CD14-positive monocyte (primary cell): ENCODE measurements around the gene NECAB3. TPM values are rescaled to one million over a fixed set of nuclear protein-coding genes. Genes with fewer than 3 reads are reported as not detected.

Source experiments
- DNase-seq, 3 donors: peaks; one replicate each; pipeline ENCODE4 v3.0.0-alpha.2; 2011 to 2022
- H2AFZ ChIP-seq: 2 replicates; pipeline ENCODE4 v1.6.0; 2012; ENCODE audit warnings: mild to moderate bottlenecking, low read depth, low read length, inconsistent platforms; ENCODE audit not compliant: insufficient read depth, poor library complexity, severe bottlenecking
- H3K27ac ChIP-seq, 2 donors: 1 replicate in 1 of 2; 2 replicates in 1 of 2; pipeline ENCODE4 v1.5.1; 2012 to 2013; ENCODE audit warnings: low read length in 2 of 2, control low read depth in 1 of 2, inconsistent platforms in 1 of 2, low read depth in 1 of 2, mild to moderate bottlenecking in 1 of 2
- H3K27me3 ChIP-seq, 2 donors: one replicate each; pipeline versions ENCODE4 v1.6.0 to v1.6.1; 2011 to 2013; ENCODE audit warnings: low read length in 2 of 2; ENCODE audit not compliant: control insufficient read depth in 2 of 2, insufficient read depth in 2 of 2
- H3K36me3 ChIP-seq, 2 donors: replicated peaks in 1 of 2; 1 replicate in 1 of 2; 2 replicates in 1 of 2; pipeline versions ENCODE4 v1.5.1 to v1.6.1; 2012 to 2013; ENCODE audit warnings: low read length in 2 of 2, control low read depth in 1 of 2, inconsistent platforms in 1 of 2, mild to moderate bottlenecking in 1 of 2; ENCODE audit not compliant: insufficient read depth in 2 of 2, control insufficient read depth in 1 of 2
- H3K4me1 ChIP-seq, 2 donors: 1 replicate in 1 of 2; 2 replicates in 1 of 2; pipeline versions ENCODE4 v1.5.1 to v1.6.1; 2012 to 2013; ENCODE audit warnings: low read length in 2 of 2, control low read depth in 1 of 2, inconsistent platforms in 1 of 2, mild to moderate bottlenecking in 1 of 2, moderate library complexity in 1 of 2; ENCODE audit not compliant: insufficient read depth in 2 of 2, control insufficient read depth in 1 of 2
- H3K4me2 ChIP-seq: replicated peaks from 2 replicates; pipeline ENCODE3; 2012; ENCODE audit warnings: low read length, moderate library complexity, mild to moderate bottlenecking; ENCODE audit not compliant: poor library complexity, severe bottlenecking; ENCODE audit errors: extremely low read depth
- H3K4me3 ChIP-seq, 3 experiments: fragments of 200-600 bp in 1 of 3; sonication (generic) in 1 of 3; replicated peaks in 1 of 3; 1 replicate in 2 of 3; 2 replicates in 1 of 3; pipeline ENCODE4 v1.5.1; 2011 to 2013; ENCODE audit warnings: low read length in 3 of 3, mild to moderate bottlenecking in 3 of 3, control low read depth in 2 of 3, low read depth in 2 of 3, inconsistent platforms in 1 of 3, moderate library complexity in 1 of 3
- H3K79me2 ChIP-seq: 2 replicates; pipeline ENCODE4 v1.6.0; 2012; ENCODE audit warnings: mild to moderate bottlenecking, control low read depth, inconsistent platforms, low read length, moderate library complexity; ENCODE audit not compliant: insufficient read depth
- H3K9ac ChIP-seq: 2 replicates; pipeline ENCODE4 v1.6.0; 2017; ENCODE audit warnings: low read length, mild to moderate bottlenecking; ENCODE audit not compliant: insufficient read depth, poor library complexity, severe bottlenecking
- H3K9me3 ChIP-seq, 2 donors: replicated peaks in 1 of 2; 1 replicate in 1 of 2; 2 replicates in 1 of 2; pipeline versions ENCODE4 v1.5.1 to v1.6.1; 2012 to 2013; ENCODE audit warnings: low read length in 2 of 2, control low read depth in 1 of 2; ENCODE audit not compliant: control insufficient read depth in 1 of 2, insufficient read depth in 1 of 2
- H4K20me1 ChIP-seq: 2 replicates; pipeline ENCODE4 v1.6.0; 2012; ENCODE audit warnings: mild to moderate bottlenecking, low read length, control low read depth, moderate library complexity; ENCODE audit not compliant: insufficient read depth
- H3K27ac Mint-ChIP-seq, 7 donors: one replicate each; pipeline ENCODE4 v1.8.0; 2020; ENCODE audit warnings: mild to moderate bottlenecking in 7 of 7, mixed read lengths in 7 of 7, moderate library complexity in 6 of 7, inconsistent platforms in 2 of 7
- H3K27me3 Mint-ChIP-seq, 3 donors: one replicate each; pipeline ENCODE4 v1.8.0; 2021 to 2022; ENCODE audit warnings: low read depth in 3 of 3, mild to moderate bottlenecking in 3 of 3, mixed read lengths in 3 of 3, moderate library complexity in 3 of 3, inconsistent platforms in 1 of 3
- H3K36me3 Mint-ChIP-seq, 2 donors: one replicate each; pipeline ENCODE4 v1.8.0; 2020; ENCODE audit warnings: mixed read lengths in 2 of 2, inconsistent platforms in 1 of 2, mild to moderate bottlenecking in 1 of 2
- H3K4me1 Mint-ChIP-seq: one replicate; pipeline ENCODE4 v1.8.0; 2020; ENCODE audit warnings: mild to moderate bottlenecking, mixed read lengths
- H3K4me3 Mint-ChIP-seq, 2 donors: one replicate each; pipeline ENCODE4 v1.8.0; 2020; ENCODE audit warnings: mild to moderate bottlenecking in 2 of 2, mixed read lengths in 2 of 2, moderate library complexity in 1 of 2
- H3K9me3 Mint-ChIP-seq, 7 donors: one replicate each; pipeline ENCODE4 v1.8.0; 2020 to 2022; ENCODE audit warnings: mixed read lengths in 7 of 7, mild to moderate bottlenecking in 6 of 7, moderate library complexity in 6 of 7, inconsistent platforms in 2 of 7
- CTCF ChIP-seq: fragments of 200-600 bp; IDR thresholded peaks from one replicate; pipeline ENCODE4 v1.8.0; 2022; ENCODE audit warnings: antibody characterized with exemption, mild to moderate bottlenecking
- WGBS: methylation state at CpG from one replicate; pipeline ENCODE4 v1.1.5; 2013; ENCODE audit warnings: missing lambda C conversion rate; ENCODE audit not compliant: insufficient coverage; 5-methylcytosine and 5-hydroxymethylcytosine counted together
- intact Hi-C, 2 donors: fragments of 100-400 bp; cut with micrococcal nuclease; formaldehyde crosslinking; loops; one replicate each; pipeline versions ENCODE4 v1.15.0 to v1.15.1; 2023
- polyA plus RNA-seq, 3 donors: library from polyadenylated mRNA; depleted of rRNA in 1 of 3; unstranded in 2 of 3; stranded (reverse) in 1 of 3; fragments of 300-500 nt in 2 of 3; fragments of >200 nt in 1 of 3; fragmentation: Illumina TruSeq in 2 of 3; gene quantifications; 1 replicate in 2 of 3; 2 replicates in 1 of 3; pipeline ENCODE4 v1.2.3, GENCODE V29; 2012 to 2021

The NECAB3 gene
- polyA plus RNA-seq, 3 donors: 1.3 to 12.8 (median 1.8) TPM

- whole genome bisulfite sequencing: 88% methylated on average over 12 of the region's 13 CpGs
- Histone ChIP-seq H3K4me3 (no peak overlapping the region), H3K9me3 (no peaks in the 10 kb centered on the region), H3K27me3 (no peaks in the 10 kb centered on the region), H3K4me1 (peaks cover 35 to 48% of the 10 kb centered on the region in 2 donors), H3K79me2 (no peaks in the 10 kb centered on the region), H2AFZ (no peak overlapping the region), H3K36me3 (no peaks in the 10 kb centered on the region), H3K27ac (no peak overlapping the region), H3K9ac (no peak overlapping the region), H4K20me1 (peaks cover 9% of the 10 kb centered on the region), H3K4me2 (no peak overlapping the region)
- Mint-ChIP-seq H3K9me3 (peaks cover 0 to under 1% (median 0%) of the 10 kb centered on the region in 7 donors), H3K36me3 (peaks cover 2 to 11% of the 10 kb centered on the region in 2 donors), H3K27me3 (peaks cover 2 to 8% (median 2%) of the 10 kb centered on the region in 3 donors), H3K4me3 (no peak overlapping the region), H3K27ac (no peak overlapping the region), H3K4me1 (peaks cover 34% of the 10 kb centered on the region)
- intact Hi-C loops: loop anchor here (5.0 to 10.0 kb wide), 5 partner anchors 62 to 325 kb away; partner anchors contain the start of genes RALY (in 1 of the 2), SNTA1 (in 1 of the 2) and ZNF341 (in 1 of the 2)
- DNase-seq: no peak
- no peak for TF ChIP-seq CTCF
Measured at GRCh38 chr20:33669873-33670640, 4.2 kb downstream of the NECAB3 start.

GRCh38 chr20:33669224-33669623 is 5.0 kb downstream of the NECAB3 start:
- no peak for TF ChIP-seq CTCF
- no peak overlapping the region for H3K4me3 Mint-ChIP-seq
- no peak overlapping the region for H3K27ac ChIP-seq
- no peak overlapping the region for H3K4me3 ChIP-seq
- no CpG with 5 or more reads among the region's 5 CpGs for WGBS
- H3K9me3 Mint-ChIP-seq: peaks cover 0 to 2% (median 0%) of the 10 kb centered on the region in 7 donors
- H3K36me3 ChIP-seq: no peaks in the 10 kb centered on the region
- H3K27ac Mint-ChIP-seq: no peak overlapping the region
- DNase-seq: no peak
- no peaks in the 10 kb centered on the region for H3K9me3 ChIP-seq
- intact Hi-C loops: loop anchor here (5.0 to 10.0 kb wide), 4 partner anchors 63 to 326 kb away; partner anchors contain the start of genes RALY (in 1 of the 2) and ZNF341 (in 1 of the 2)
- no peaks in the 10 kb centered on the region for H3K79me2 ChIP-seq
- no peak overlapping the region for H2AFZ ChIP-seq
- peaks cover 2 to 7% (median 2%) of the 10 kb centered on the region in 3 donors for H3K27me3 Mint-ChIP-seq
- H3K4me1 ChIP-seq: peaks cover 32 to 49% of the 10 kb centered on the region in 2 donors
- H3K4me2 ChIP-seq: no peak overlapping the region
- no peaks in the 10 kb centered on the region for H3K27me3 ChIP-seq
- H3K4me1 Mint-ChIP-seq: peaks cover 37% of the 10 kb centered on the region
- no peak overlapping the region for H3K9ac ChIP-seq
- peaks cover 5 to 11% of the 10 kb centered on the region in 2 donors for H3K36me3 Mint-ChIP-seq
- peaks cover 9% of the 10 kb centered on the region for H4K20me1 ChIP-seq
